ENCODE measurements around the gene CNOT11.
"Not testable (repeated sequence)": the region's sequence is repeated elsewhere in the genome, so short reads cannot be mapped to it uniquely, and the experiment has no call there.

CNOT11 gene

GRCh38 chr2:101252408-101253012, at the start of gene CNOT11:
CNOT11 (plus strand) TSS chr2:101252886; CDS start chr2:101252965, 79 bp downstream.
- H3K4me1 Mint-ChIP-seq (ENCODE audit: low read depth) = peaks cover 45% of the 10 kb centered on the region
- peaks cover 2% of the 10 kb centered on the region for H3K36me3 Mint-ChIP-seq
- H3K4me3 Mint-ChIP-seq = peak within 1 kb of the TSS; percentile 96
- no peaks in the 10 kb centered on the region for H3K9me3 Mint-ChIP-seq (ENCODE audit: low read depth)
- H3K27ac Mint-ChIP-seq = peak within 1 kb of the TSS; percentile 93
- no peaks in the 10 kb centered on the region for H3K27me3 Mint-ChIP-seq

- H3K4me1 Mint-ChIP-seq (ENCODE audit: low read depth) = peaks cover 9% of the 10 kb centered on the region
- peaks cover 1% of the 10 kb centered on the region for H3K9me3 Mint-ChIP-seq (ENCODE audit: low read depth)
- H3K36me3 Mint-ChIP-seq = no peaks in the 10 kb centered on the region
- H3K4me3 Mint-ChIP-seq = peak overlapping the region; percentile 14
- H3K27ac Mint-ChIP-seq = no peak overlapping the region
- H3K27me3 Mint-ChIP-seq = no peaks in the 10 kb centered on the region
Observed at GRCh38 chr2:101204400-101205115, 48.1 kb upstream of the CNOT11 start.

- no peaks in the 10 kb centered on the region for H3K27me3 Mint-ChIP-seq
- H3K4me1 Mint-ChIP-seq (ENCODE audit: low read depth) = peaks cover 9% of the 10 kb centered on the region
- peaks cover 3% of the 10 kb centered on the region for H3K36me3 Mint-ChIP-seq
- peak overlapping the region; percentile 61 for H3K27ac Mint-ChIP-seq
- peaks cover 7% of the 10 kb centered on the region for H3K9me3 Mint-ChIP-seq (ENCODE audit: low read depth)
- H3K4me3 Mint-ChIP-seq = peak overlapping the region; percentile 68
Observed at GRCh38 chr2:101205521-101206479, 46.9 kb upstream of the CNOT11 start.

GRCh38 chr2:101208830-101209229, 43.9 kb upstream of the CNOT11 start:
- peaks cover 12% of the 10 kb centered on the region for H3K9me3 Mint-ChIP-seq (ENCODE audit: low read depth)
- H3K27ac Mint-ChIP-seq = no peak overlapping the region
- peaks cover 7% of the 10 kb centered on the region for H3K36me3 Mint-ChIP-seq
- no peaks in the 10 kb centered on the region for H3K27me3 Mint-ChIP-seq
- no peak overlapping the region for H3K4me3 Mint-ChIP-seq
- peaks cover 9% of the 10 kb centered on the region for H3K4me1 Mint-ChIP-seq (ENCODE audit: low read depth)

- H3K4me3 Mint-ChIP-seq = no peak overlapping the region
- no peak overlapping the region for H3K27ac Mint-ChIP-seq
- peaks cover 4% of the 10 kb centered on the region for H3K36me3 Mint-ChIP-seq
- H3K4me1 Mint-ChIP-seq (ENCODE audit: low read depth) = peaks cover 9% of the 10 kb centered on the region
- peaks cover 2% of the 10 kb centered on the region for H3K27me3 Mint-ChIP-seq
- H3K9me3 Mint-ChIP-seq (ENCODE audit: low read depth) = no peaks in the 10 kb centered on the region
Observed at GRCh38 chr2:101219246-101219645, 33.4 kb upstream of the CNOT11 start.

GRCh38 chr2:101220091-101220490, 32.6 kb upstream of the CNOT11 start:
- peaks cover 13% of the 10 kb centered on the region for H3K4me1 Mint-ChIP-seq (ENCODE audit: low read depth)
- H3K27ac Mint-ChIP-seq; H3K27me3 Mint-ChIP-seq; H3K9me3 Mint-ChIP-seq (ENCODE audit: low read depth); H3K36me3 Mint-ChIP-seq; H3K4me3 Mint-ChIP-seq: not testable (repeated sequence)

- H3K4me1 Mint-ChIP-seq (ENCODE audit: low read depth) = peaks cover 14% of the 10 kb centered on the region
- no peaks in the 10 kb centered on the region for H3K9me3 Mint-ChIP-seq (ENCODE audit: low read depth)
- H3K36me3 Mint-ChIP-seq = no peaks in the 10 kb centered on the region
- H3K27me3 Mint-ChIP-seq = no peaks in the 10 kb centered on the region
- peak overlapping the region; percentile 89 for H3K27ac Mint-ChIP-seq
- peak overlapping the region; percentile 36 for H3K4me3 Mint-ChIP-seq
Observed at GRCh38 chr2:101223814-101224231, 28.9 kb upstream of the CNOT11 start.

- H3K4me1 Mint-ChIP-seq (ENCODE audit: low read depth) = peaks cover 2% of the 10 kb centered on the region
- peaks cover 12% of the 10 kb centered on the region for H3K36me3 Mint-ChIP-seq
- H3K27ac Mint-ChIP-seq = no peak overlapping the region
- H3K27me3 Mint-ChIP-seq = no peaks in the 10 kb centered on the region
- no peak overlapping the region for H3K4me3 Mint-ChIP-seq
- H3K9me3 Mint-ChIP-seq (ENCODE audit: low read depth) = no peaks in the 10 kb centered on the region
Observed at GRCh38 chr2:101230541-101231001, 22.1 kb upstream of the CNOT11 start.

GRCh38 chr2:101231240-101231639, 21.4 kb upstream of the CNOT11 start:
- Mint-ChIP-seq H3K4me3 (no peak overlapping the region), H3K27me3 (no peaks in the 10 kb centered on the region), H3K4me1 (ENCODE audit: low read depth) (peaks cover 2% of the 10 kb centered on the region), H3K9me3 (ENCODE audit: low read depth) (no peaks in the 10 kb centered on the region), H3K36me3 (peaks cover 12% of the 10 kb centered on the region), H3K27ac (no peak overlapping the region)

GRCh38 chr2:101231937-101232730, 20.6 kb upstream of the CNOT11 start:
- no peaks in the 10 kb centered on the region for H3K27me3 Mint-ChIP-seq
- peaks cover 2% of the 10 kb centered on the region for H3K4me1 Mint-ChIP-seq (ENCODE audit: low read depth)
- peaks cover 12% of the 10 kb centered on the region for H3K36me3 Mint-ChIP-seq
- H3K27ac Mint-ChIP-seq = no peak overlapping the region
- H3K9me3 Mint-ChIP-seq (ENCODE audit: low read depth) = no peaks in the 10 kb centered on the region
- no peak overlapping the region for H3K4me3 Mint-ChIP-seq

GRCh38 chr2:101232770-101233169, 19.9 kb upstream of the CNOT11 start:
- H3K27me3 Mint-ChIP-seq = no peaks in the 10 kb centered on the region
- no peaks in the 10 kb centered on the region for H3K9me3 Mint-ChIP-seq (ENCODE audit: low read depth)
- H3K27ac Mint-ChIP-seq = no peak overlapping the region
- H3K4me1 Mint-ChIP-seq (ENCODE audit: low read depth) = peaks cover 2% of the 10 kb centered on the region
- peaks cover 12% of the 10 kb centered on the region for H3K36me3 Mint-ChIP-seq
- no peak overlapping the region for H3K4me3 Mint-ChIP-seq

GRCh38 chr2:101234169-101234938, 18.3 kb upstream of the CNOT11 start:
- peaks cover 12% of the 10 kb centered on the region for H3K36me3 Mint-ChIP-seq

GRCh38 chr2:101235956-101236355, 16.7 kb upstream of the CNOT11 start:
- H3K27me3 Mint-ChIP-seq; H3K36me3 Mint-ChIP-seq; H3K27ac Mint-ChIP-seq; H3K9me3 Mint-ChIP-seq (ENCODE audit: low read depth); H3K4me1 Mint-ChIP-seq (ENCODE audit: low read depth); H3K4me3 Mint-ChIP-seq: not testable (repeated sequence)

More at GRCh38 chr2:101234169-101234938, 18.3 kb upstream of the CNOT11 start:
- Mint-ChIP-seq H3K27ac (no peak overlapping the region), H3K4me1 (ENCODE audit: low read depth) (no peaks in the 10 kb centered on the region), H3K4me3 (no peak overlapping the region), H3K27me3 (no peaks in the 10 kb centered on the region), H3K9me3 (ENCODE audit: low read depth) (no peaks in the 10 kb centered on the region)

- not testable (repeated sequence) for H3K27me3 Mint-ChIP-seq; H3K36me3 Mint-ChIP-seq; H3K4me1 Mint-ChIP-seq (ENCODE audit: low read depth); H3K27ac Mint-ChIP-seq; H3K9me3 Mint-ChIP-seq (ENCODE audit: low read depth); H3K4me3 Mint-ChIP-seq
Observed at GRCh38 chr2:101237944-101238343, 14.7 kb upstream of the CNOT11 start.
